ENCODE results near the gene CEP20.

Gene CEP20

GRCh38 chr16:15898654-15899053 is 10.3 kb upstream of the CEP20 start:
- no peak for DNase-seq (ENCODE audit: low read depth in 2 of 2)

GRCh38 chr16:15897834-15898254 is 9.4 kb upstream of the CEP20 start:
- no peak for DNase-seq (ENCODE audit: low read depth in 2 of 2)

- no peak for DNase-seq (ENCODE audit: low read depth in 2 of 2)
Observed at GRCh38 chr16:15897121-15897780, 8.8 kb upstream of the CEP20 start.

GRCh38 chr16:15894571-15895374 is 6.4 kb upstream of the CEP20 start:
- DNase-seq (ENCODE audit: low read depth in 2 of 2) = no peak

GRCh38 chr16:15891508-15891907 is 3.1 kb upstream of the CEP20 start:
- no peak for DNase-seq (ENCODE audit: low read depth in 2 of 2)

GRCh38 chr16:15887283-15887682 is 1.1 kb downstream of the CEP20 start:
- no peak for DNase-seq (ENCODE audit: low read depth in 2 of 2)

- no peak for DNase-seq (ENCODE audit: low read depth in 2 of 2)
Observed at GRCh38 chr16:15886078-15886477, 2.3 kb downstream of the CEP20 start.

- DNase-seq (ENCODE audit: low read depth in 2 of 2) = no peak
Observed at GRCh38 chr16:15885560-15886001, 2.8 kb downstream of the CEP20 start.

- DNase-seq (ENCODE audit: low read depth in 2 of 2) = no peak
Observed at GRCh38 chr16:15882563-15882962, 5.8 kb downstream of the CEP20 start.

- DNase-seq (ENCODE audit: low read depth in 2 of 2) = no peak
Observed at GRCh38 chr16:15881794-15882379, 6.5 kb downstream of the CEP20 start.

- DNase-seq (ENCODE audit: low read depth in 2 of 2) = no peak
Observed at GRCh38 chr16:15880434-15881308, 7.7 kb downstream of the CEP20 start.

- no peak for DNase-seq (ENCODE audit: low read depth in 2 of 2)
Observed at GRCh38 chr16:15879255-15879811, 9.1 kb downstream of the CEP20 start.

- no peak for DNase-seq (ENCODE audit: low read depth in 2 of 2)
Observed at GRCh38 chr16:15876503-15876902, 11.9 kb downstream of the CEP20 start.

GRCh38 chr16:15874745-15875314 is 13.6 kb downstream of the CEP20 start:
- no peak for DNase-seq (ENCODE audit: low read depth in 2 of 2)

GRCh38 chr16:15873737-15874136 is 14.7 kb downstream of the CEP20 start:
- no peak for DNase-seq (ENCODE audit: low read depth in 2 of 2)

- DNase-seq (ENCODE audit: low read depth in 2 of 2) = no peak
Observed at GRCh38 chr16:15873301-15873700, 15.1 kb downstream of the CEP20 start.

GRCh38 chr16:15870011-15870410 is 18.4 kb downstream of the CEP20 start:
- DNase-seq (ENCODE audit: low read depth in 2 of 2) = no peak

GRCh38 chr16:15866451-15866850 is 22.0 kb downstream of the CEP20 start:
- no peak for DNase-seq (ENCODE audit: low read depth in 2 of 2)

- no peak for DNase-seq (ENCODE audit: low read depth in 2 of 2)
Observed at GRCh38 chr16:15865742-15866141, 22.7 kb downstream of the CEP20 start.

- no peak for DNase-seq (ENCODE audit: low read depth in 2 of 2)
Observed at GRCh38 chr16:15864939-15865338, 23.5 kb downstream of the CEP20 start.

GRCh38 chr16:15861996-15862395 is 26.4 kb downstream of the CEP20 start:
- DNase-seq (ENCODE audit: low read depth in 2 of 2) = no peak
